Adrenal gland (tissue), 12 donors: ENCODE data around the gene USP3. TPM values are rescaled to one million over a fixed set of nuclear protein-coding genes. Genes with fewer than 3 reads are reported as not detected.

ENCODE experiments used
- DNase-seq, 7 donors: peaks; one replicate each; pipeline ENCODE4 v3.0.0-alpha.2; 2019 to 2020
- H3K27ac ChIP-seq, 5 donors: fragments of 200-600 bp; sonication (generic) in 4 of 5; 1 replicate in 3 of 5; 2 replicates in 2 of 5; pipeline versions ENCODE4 v1.5.1 to v1.8.0; 2016 to 2020; ENCODE audit warnings: mild to moderate bottlenecking in 1 of 5
- H3K27me3 ChIP-seq: fragments of 200-600 bp; 2 replicates; pipeline ENCODE4 v1.8.0; 2021
- H3K36me3 ChIP-seq, 2 donors: fragments of 200-600 bp; replicated peaks in 1 of 2; 1 replicate in 1 of 2; 2 replicates in 1 of 2; pipeline versions ENCODE4 v1.5.1 to v1.8.0; 2018 to 2022
- H3K4me1 ChIP-seq, 2 donors: fragments of 200-600 bp; replicated peaks in 1 of 2; 1 replicate in 1 of 2; 2 replicates in 1 of 2; pipeline versions ENCODE4 v1.5.1 to v1.8.0; 2018 to 2021
- H3K4me3 ChIP-seq, 4 donors: fragments of 200-600 bp; sonication (generic) in 3 of 4; one replicate each; pipeline ENCODE4 v1.5.1; 2016 to 2018
- H3K9me3 ChIP-seq, 3 donors: fragments of 200-600 bp; sonication (generic) in 1 of 3; replicated peaks in 1 of 3; 1 replicate in 2 of 3; 2 replicates in 1 of 3; pipeline versions ENCODE4 v1.5.1 to v1.8.0; 2016 to 2021
- CTCF ChIP-seq, 6 experiments: fragments of 450-650 bp in 4 of 6; fragments of 200-600 bp in 2 of 6; sonication (generic) in 1 of 6; IDR thresholded peaks; 1 replicate in 5 of 6; 2 replicates in 1 of 6; pipeline versions ENCODE4 v1.5.1 to v1.8.0; 2016 to 2021; ENCODE audit warnings: antibody characterized with exemption in 6 of 6, mild to moderate bottlenecking in 2 of 6, moderate library complexity in 1 of 6
- POLR2A ChIP-seq, 2 donors: fragments of 450-650 bp; IDR thresholded peaks; one replicate each; pipeline ENCODE4 v1.6.1; 2017; ENCODE audit warnings: antibody characterized with exemption in 2 of 2, mild to moderate bottlenecking in 2 of 2, moderate library complexity in 1 of 2
- WGBS, 4 donors: extraction: QIAGEN DNeasy Blood & Tissue Kit in 2 of 4; methylation state at CpG; one replicate each; pipeline versions ENCODE4 v1.1.5 to v1.1.7; 2013 to 2017; 5-methylcytosine and 5-hydroxymethylcytosine counted together
- intact Hi-C, 2 donors: fragments of 100-400 bp; cut with DNase I; formaldehyde crosslinking; loops; one replicate each; pipeline versions ENCODE4 v1.14.1 to v1.15.0; 2022 to 2023
- polyA plus RNA-seq, 3 donors: library from polyadenylated mRNA; stranded (reverse); fragments of 200-250 nt in 2 of 3; fragments of 350-450 nt in 1 of 3; fragmentation: Illumina TruSeq in 1 of 3; extraction: RNeasy Lipid Tissue Mini Kit (QIAGEN cat#74804) in 1 of 3; gene quantifications; one replicate each; pipeline ENCODE4 v1.2.3, GENCODE V29; 2013 to 2014
- total RNA-seq, 9 donors: library from RNA; depleted of rRNA in 4 of 9; stranded (reverse); fragments of >200 nt in 4 of 9; fragments of 120-200 nt in 1 of 9; fragmentation: NEBNext Ultra II Directional in 1 of 9; extraction: Animal tissue kit (Norgen Biotek cat#: 25700) in 1 of 9; gene quantifications; one replicate each; pipeline versions ENCODE4 v1.1.0 to v1.2.4, GENCODE V29; 2013 to 2023
- donor health status: healthy with polysubstance abuse.
- donor health status: Bipolar disorder and iron deficiency.
- donor health status: DM: yes; HTN: yes; CAD: no.
- donor health status: DM: no; HTN: no; CAD: no.
- donor health status: DM: no; HTN: no; CAD: no.
- donor health status: DM: yes; HTN: yes; CAD: no.

USP3 gene
- total and polyA plus RNA-seq, 12 donors: 23.0 to 55.0 (median 35.5) TPM

DNA sequence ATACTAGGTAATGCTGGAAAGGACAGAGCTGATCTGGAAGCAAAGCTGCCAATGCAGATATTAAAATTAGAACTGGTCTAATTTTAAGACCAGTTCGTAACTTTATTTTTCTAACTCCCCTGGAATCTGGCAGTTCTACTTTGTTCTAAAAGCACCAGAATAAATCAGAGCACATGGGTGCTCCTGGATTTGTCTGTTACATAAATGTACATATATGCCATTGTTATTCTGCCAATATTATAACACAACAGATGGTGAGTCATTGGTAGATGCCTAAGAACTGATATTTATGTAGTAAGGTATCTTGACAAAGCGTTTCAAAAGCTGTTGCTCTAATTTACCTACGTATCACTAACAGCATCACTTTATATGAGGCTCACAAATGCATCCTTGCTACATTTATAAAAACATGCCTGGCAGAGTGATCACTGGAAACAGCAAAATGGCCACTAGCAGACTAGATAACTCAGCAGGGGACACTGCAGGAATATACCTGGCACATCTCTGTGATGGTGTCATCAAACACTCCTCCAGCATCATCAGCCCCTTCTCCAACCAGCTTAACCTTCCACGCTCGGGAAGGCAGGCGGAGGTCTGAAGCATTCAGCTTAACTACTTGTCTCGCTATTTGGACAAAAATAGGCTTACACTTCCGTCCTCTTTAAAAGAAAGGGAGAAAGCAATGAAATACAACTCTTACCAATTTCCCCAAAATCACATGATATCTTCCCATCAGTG, 119.0 kb downstream of the USP3 start:
- TF ChIP-seq POLR2A (IDR thresholded peaks at IDR 0.05) (no peak), CTCF (IDR thresholded peaks at IDR 0.05) (no peak)
- H3K4me3 ChIP-seq: no peak overlapping the region
- H3K27me3 ChIP-seq: no peaks in the 10 kb centered on the region
- no peak overlapping the region for H3K27ac ChIP-seq
- H3K9me3 ChIP-seq: no peaks in the 10 kb centered on the region
- 95 to 97% (median 97%) methylated on average over 8 of the region's 8 CpGs for WGBS, 4 donors
- no peak for DNase-seq
- intact Hi-C loops: no loop called here
- no peaks in the 10 kb centered on the region for H3K4me1 ChIP-seq
- H3K36me3 ChIP-seq: peaks cover 0 to 59% of the 10 kb centered on the region in 2 donors

DNA sequence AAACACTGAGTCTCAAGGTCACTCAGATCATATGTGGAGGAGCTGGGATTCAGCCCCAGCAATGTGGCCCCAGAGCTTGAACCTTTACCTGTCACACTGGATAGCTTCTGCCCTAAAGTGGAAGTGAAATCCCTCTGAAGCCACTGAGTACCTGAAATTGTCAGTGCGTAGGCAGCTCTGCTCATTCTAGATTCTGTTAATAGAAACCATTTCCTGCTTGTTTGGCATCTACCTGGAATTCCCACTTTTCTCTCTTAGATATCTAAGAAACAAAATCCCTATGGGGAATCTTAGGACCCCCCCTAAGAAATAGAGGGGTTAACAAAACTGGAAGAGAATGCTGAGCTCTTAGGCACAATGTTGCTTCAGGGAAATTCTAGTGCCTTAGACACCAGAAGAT, 122.6 kb downstream of the USP3 start:
- H3K27me3 ChIP-seq: no peaks in the 10 kb centered on the region
- no peak overlapping the region for H3K27ac ChIP-seq
- intact Hi-C loops: no loop called here
- DNase-seq: no peak
- TF ChIP-seq POLR2A (IDR thresholded peaks at IDR 0.05) (no peak), CTCF (IDR thresholded peaks at IDR 0.05) (no peak)
- 98 to 100% (median 100%) methylated on average over 1 of the region's 1 CpG for WGBS, 4 donors
- H3K4me3 ChIP-seq: no peak overlapping the region
- peaks cover 0 to 84% of the 10 kb centered on the region in 2 donors for H3K36me3 ChIP-seq
- H3K4me1 ChIP-seq: no peaks in the 10 kb centered on the region
- H3K9me3 ChIP-seq: no peaks in the 10 kb centered on the region

GRCh38 chr15:63628123-63628822, 123.9 kb downstream of the USP3 start:
- Histone ChIP-seq H3K36me3 (peaks cover 0 to 87% of the 10 kb centered on the region in 2 donors), H3K4me1 (no peaks in the 10 kb centered on the region), H3K27me3 (no peaks in the 10 kb centered on the region), H3K4me3 (no peak overlapping the region), H3K9me3 (no peaks in the 10 kb centered on the region), H3K27ac (no peak overlapping the region)
- intact Hi-C loops: no loop called here
- TF ChIP-seq POLR2A (IDR thresholded peaks at IDR 0.05): no peak
- no peak for TF ChIP-seq CTCF (IDR thresholded peaks at IDR 0.05)
- WGBS, 4 donors: 85 to 91% (median 89%) methylated on average over 13 of the region's 13 CpGs
- DNase-seq: no peak

- H3K36me3 ChIP-seq: peaks cover 0 to 88% of the 10 kb centered on the region in 2 donors
- 77 to 88% (median 87%) methylated on average over 7 of the region's 7 CpGs for WGBS, 4 donors
- H3K27ac ChIP-seq: peak overlapping the region in 2 of 5 donors; percentile 13 to 15
- H3K4me1 ChIP-seq: no peaks in the 10 kb centered on the region
- intact Hi-C loops: no loop called here
- H3K4me3 ChIP-seq: no peak overlapping the region
- TF ChIP-seq POLR2A (IDR thresholded peaks at IDR 0.05): no peak
- no peak for TF ChIP-seq CTCF (IDR thresholded peaks at IDR 0.05)
- H3K9me3 ChIP-seq: no peaks in the 10 kb centered on the region
- no peaks in the 10 kb centered on the region for H3K27me3 ChIP-seq
- no peak for DNase-seq
Measured at GRCh38 chr15:63630036-63630751, 125.8 kb downstream of the USP3 start.
